HG03097 (cell line): ENCODE results near the gene C9orf85.
A peak's percentile ranks its signal among the peaks of the same experiment; 100 is the strongest.
"Not testable (repeated sequence)": the region's sequence is repeated elsewhere in the genome, so short reads cannot be mapped to it uniquely, and the experiment has no call there.

Experiments
- ATAC-seq: cut with Tn5 transposase; IDR thresholded peaks from one replicate; pipeline ENCODE4 v1.9.1; 2021; ENCODE audit not compliant: unreplicated experiment, low FRiP score

Gene C9orf85

GRCh38 chr9:71987471-71988371 lies 76.3 kb downstream of the C9orf85 start:
- no peak for ATAC-seq

- no peak for ATAC-seq
Observed at GRCh38 chr9:71990466-71990865, 79.0 kb downstream of the C9orf85 start.

- ATAC-seq = no peak
Observed at GRCh38 chr9:72005451-72005850, 94.0 kb downstream of the C9orf85 start.

GRCh38 chr9:72006501-72006900 lies 95.1 kb downstream of the C9orf85 start:
- no peak for ATAC-seq

- ATAC-seq = not testable (repeated sequence)
Observed at GRCh38 chr9:72007726-72008125, 96.3 kb downstream of the C9orf85 start.

GRCh38 chr9:72012646-72013045 lies 101.2 kb downstream of the C9orf85 start:
- ATAC-seq = no peak

GRCh38 chr9:72013292-72013760 lies 101.9 kb downstream of the C9orf85 start:
- peak; percentile 48 for ATAC-seq

GRCh38 chr9:72022841-72023240 lies 111.4 kb downstream of the C9orf85 start:
- ATAC-seq = no peak
